Mucosa of gallbladder (tissue), 1 donor: ENCODE data around the gene DERL3. TPM values are rescaled to one million over a fixed set of nuclear protein-coding genes. Genes with fewer than 3 reads are reported as not detected.
"Not testable (repeated sequence)": the region's sequence is repeated elsewhere in the genome, so short reads cannot be mapped to it uniquely, and the experiment has no call there.

ENCODE experiments used
- DNase-seq: peaks from one replicate; pipeline ENCODE4 v3.0.0-alpha.2; 2020; ENCODE audit warnings: low spot score
- total RNA-seq: library from RNA; stranded (reverse); gene quantifications from one replicate; pipeline ENCODE4 v1.2.1, GENCODE V29; 2021
- donor health status: DM: no; HTN: no; CAD: no.

The DERL3 gene
- 6.2 TPM for total RNA-seq

DNA sequence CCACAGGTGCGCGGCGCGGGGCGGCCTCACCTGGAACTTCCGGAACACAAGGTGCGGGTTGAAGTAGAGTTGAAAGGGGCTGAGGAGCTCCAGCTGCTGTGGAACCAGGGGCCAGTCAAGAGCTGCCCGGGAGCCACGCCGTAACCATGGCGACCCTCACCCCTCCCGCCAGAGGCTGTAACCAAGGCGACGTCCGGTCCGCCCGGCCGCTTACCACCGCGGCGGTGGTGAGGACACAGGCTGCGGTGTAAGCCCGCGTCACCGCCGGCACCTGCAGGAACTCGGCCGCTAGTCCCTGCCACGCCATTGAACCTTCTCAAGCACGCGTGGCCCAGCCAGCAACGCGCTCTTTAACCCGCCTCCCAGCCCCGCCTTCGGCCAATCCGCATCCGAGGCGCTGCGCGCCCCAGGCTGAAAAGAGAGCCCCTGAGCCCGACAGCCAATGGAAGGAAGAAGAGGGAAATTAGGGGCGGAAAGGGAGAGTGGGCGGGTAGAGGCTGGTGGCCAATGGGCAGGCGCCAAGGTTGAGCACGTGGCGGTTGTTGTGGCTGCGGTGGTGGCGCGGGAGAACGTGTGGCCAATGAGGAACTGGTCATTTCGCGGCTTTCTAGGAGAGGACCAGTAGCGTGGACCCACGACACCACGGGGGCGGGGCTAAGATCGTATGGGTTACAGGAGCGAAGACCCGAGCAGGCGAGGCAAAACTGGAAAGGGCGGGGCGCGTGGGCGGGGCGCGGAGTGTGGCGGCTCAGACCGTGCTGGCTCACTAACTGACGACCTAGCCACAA is at the start of gene DERL3:
TSS of gene DERL3 (minus strand) at position 326 of the 788 bp plus-strand sequence. CDS start at position 307, 19 bp downstream.
- DNase-seq: peak; percentile 99

- no peak for DNase-seq
Measured at GRCh38 chr22:23884140-23884539, 45.3 kb upstream of the DERL3 start.

DNA sequence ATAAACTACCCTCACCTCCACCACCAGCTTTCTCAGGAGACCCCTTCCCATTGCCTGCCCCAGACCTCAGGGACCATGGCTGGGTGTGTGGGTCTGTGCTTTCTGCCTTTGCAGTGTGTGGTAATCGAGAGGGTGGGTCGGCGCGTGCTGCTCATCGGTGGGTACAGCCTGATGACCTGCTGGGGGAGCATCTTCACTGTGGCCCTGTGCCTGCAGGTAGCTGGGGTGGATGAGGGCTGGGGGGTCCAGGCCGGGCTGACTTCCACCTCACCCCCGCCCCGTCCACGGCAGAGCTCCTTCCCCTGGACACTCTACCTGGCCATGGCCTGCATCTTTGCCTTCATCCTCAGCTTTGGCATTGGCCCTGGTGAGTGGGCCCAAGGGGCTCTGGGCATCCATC is 44.9 kb upstream of the DERL3 start:
- no peak for DNase-seq

DNA sequence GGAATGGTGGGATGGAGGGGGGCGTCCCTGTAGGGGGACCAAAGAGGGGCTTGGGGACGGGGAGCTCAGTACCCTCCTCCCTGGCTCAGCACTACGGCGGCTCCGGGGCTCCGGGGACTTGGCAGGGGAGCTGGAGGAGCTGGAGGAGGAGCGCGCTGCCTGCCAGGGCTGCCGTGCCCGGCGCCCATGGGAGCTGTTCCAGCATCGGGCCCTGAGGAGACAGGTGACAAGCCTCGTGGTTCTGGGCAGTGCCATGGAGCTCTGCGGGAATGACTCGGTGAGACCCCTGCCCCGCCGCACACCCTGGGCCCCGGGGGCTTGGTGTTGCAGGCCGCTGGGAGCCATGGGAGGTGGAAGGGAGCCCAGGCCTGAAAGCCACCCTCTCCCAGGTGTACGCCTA is 43.6 kb upstream of the DERL3 start:
- no peak for DNase-seq

GRCh38 chr22:23878219-23878618 is 39.4 kb upstream of the DERL3 start:
- no peak for DNase-seq

GRCh38 chr22:23877566-23877965 is 38.8 kb upstream of the DERL3 start:
- no peak for DNase-seq

- DNase-seq: no peak
Measured at GRCh38 chr22:23875801-23876200, 37.0 kb upstream of the DERL3 start.

- DNase-seq: no peak
Measured at GRCh38 chr22:23874871-23875270, 36.1 kb upstream of the DERL3 start.

DNA sequence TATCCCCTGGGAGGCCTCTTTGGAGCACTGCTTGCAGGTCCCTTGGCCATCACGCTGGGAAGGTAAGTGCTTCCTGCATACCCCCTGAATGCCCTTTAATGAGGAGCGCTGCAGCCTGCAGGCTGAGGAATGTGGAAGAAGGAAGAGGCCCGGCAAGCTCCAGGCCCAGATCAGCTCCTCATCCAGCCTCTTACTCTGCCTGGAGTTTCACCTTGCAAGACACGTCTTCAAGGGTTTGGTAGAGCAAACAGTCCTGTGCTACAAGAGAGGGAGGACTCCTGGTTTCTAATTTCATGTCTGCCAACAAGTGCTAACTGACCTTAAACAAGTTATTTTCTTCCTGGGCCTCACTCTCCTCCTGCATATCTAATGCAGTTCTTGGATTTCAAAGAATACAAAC is 29.8 kb upstream of the DERL3 start:
- DNase-seq: no peak

- not testable (repeated sequence) for DNase-seq
Measured at GRCh38 chr22:23864499-23865154, 25.8 kb upstream of the DERL3 start.

GRCh38 chr22:23862103-23862502 is 23.3 kb upstream of the DERL3 start:
- no peak for DNase-seq

GRCh38 chr22:23860187-23860586 is 21.4 kb upstream of the DERL3 start:
- not testable (repeated sequence) for DNase-seq

DNA sequence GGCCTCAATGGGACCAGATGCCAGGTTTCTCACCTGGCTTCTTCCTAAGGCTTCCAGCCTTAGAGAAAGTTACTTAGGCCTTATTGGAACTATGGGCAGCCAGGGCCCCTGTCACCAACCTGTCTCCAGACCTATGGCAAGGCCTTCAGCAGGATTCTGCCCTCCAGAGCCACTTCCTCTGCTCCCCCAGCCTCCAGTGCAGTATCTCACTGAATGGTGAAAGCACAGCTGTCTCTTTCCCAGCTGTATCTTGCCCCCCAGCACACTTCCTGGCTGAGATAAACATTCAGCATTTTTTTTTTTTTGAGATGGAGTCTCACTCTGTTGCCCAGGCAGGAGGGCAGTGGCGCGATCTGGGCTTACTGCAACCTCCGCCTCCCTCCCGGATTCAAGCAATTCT is 20.4 kb upstream of the DERL3 start:
- no peak for DNase-seq

GRCh38 chr22:23858484-23858815 is 19.6 kb upstream of the DERL3 start:
- DNase-seq: no peak

DNA sequence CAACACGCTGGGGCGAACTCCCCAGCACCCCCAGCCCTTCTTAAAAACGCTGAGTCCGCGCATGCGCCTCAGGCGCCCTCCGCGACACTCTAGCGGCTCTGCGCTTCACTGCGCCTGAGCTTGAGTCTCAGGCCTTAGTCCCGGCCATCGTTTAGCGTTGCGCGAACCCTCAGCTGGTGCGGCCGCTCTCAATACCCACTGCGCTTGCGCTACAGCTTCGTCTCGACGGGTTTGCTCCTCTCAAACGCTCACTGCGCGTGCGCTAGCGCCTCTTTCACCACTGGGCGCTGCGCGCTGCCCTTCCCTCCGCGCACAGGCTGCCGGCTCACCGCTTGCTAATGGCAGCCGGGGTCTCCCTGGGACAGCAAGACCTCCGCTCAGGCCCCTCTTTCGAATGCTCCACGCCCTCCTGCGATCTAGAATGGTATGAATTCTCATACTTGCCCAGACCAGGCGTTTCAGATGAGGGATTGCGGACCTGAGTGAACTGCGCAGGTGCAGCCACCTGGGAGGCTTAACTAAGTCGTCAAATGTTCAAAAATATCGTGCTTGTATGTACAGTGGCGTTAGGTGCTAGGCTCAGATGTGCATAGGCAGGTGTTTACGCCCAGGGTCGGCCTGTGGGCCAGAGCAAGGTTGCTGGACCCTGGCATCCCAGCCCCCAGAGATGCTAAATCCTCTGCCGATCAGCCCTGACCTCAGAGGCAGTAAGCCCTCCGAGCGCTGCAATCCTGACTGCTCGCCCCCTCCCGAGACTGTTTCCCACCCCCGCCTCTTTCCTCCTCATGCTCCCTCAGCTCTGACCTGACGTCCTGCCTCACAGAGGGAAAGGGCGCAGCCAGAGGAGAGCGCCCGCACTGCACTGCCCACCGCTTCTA is 19.0 kb upstream of the DERL3 start, which contains the start of gene SLC2A11:
TSS of gene SLC2A11 (plus strand) at position 270 of the 878 bp plus-strand sequence. CDS start at position 395, 125 bp downstream.
- peak; percentile 98 for DNase-seq

DNA sequence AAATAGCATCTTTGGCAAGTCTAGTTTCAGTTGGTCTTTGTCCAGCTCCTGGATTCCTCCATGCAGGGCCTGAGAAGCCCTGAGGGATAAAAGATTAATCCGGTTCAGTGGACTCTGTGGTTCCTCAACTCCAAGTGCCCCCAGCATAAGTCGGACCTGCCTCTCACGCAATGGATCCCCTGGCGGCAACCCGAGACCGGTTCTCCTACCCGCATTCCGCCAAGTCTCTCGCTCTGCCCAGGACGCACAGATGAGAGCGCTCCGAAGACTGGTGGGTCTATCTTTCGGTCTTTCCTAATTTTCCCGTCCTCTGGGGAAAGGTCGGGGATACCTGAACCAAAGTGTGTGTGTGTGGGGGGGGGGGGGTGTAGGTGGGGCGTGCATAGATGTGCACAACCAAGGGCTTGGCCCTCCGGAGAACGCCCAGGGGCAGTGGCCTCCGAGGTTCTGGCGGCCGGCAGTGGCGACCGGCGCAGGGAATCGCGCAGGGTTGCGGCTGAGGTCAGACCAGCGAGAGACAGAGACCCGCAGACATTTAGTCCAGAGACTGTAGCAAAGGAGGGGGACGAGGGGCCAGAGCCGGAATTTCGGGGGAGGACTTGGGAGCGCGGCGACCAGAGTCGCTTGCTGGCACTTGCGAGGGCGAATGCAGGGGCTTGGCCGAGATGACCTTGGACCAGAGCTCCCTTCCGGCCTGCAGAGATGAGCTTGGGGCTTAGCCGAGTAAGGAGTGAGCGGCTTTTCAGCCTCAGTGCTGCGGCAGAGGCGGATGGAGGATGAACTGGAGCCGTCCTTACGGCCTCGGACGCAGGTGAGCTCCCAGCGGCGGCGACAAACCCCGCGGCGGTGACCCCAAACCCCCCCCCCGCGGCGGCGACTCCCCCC is 18.2 kb upstream of the DERL3 start:
- peak; percentile 32 for DNase-seq

GRCh38 chr22:23850136-23850611 is 11.4 kb upstream of the DERL3 start:
- peak; percentile 62 for DNase-seq

GRCh38 chr22:23849009-23850006 is 10.5 kb upstream of the DERL3 start:
- peak; percentile 86 for DNase-seq

GRCh38 chr22:23847991-23848864 is 9.4 kb upstream of the DERL3 start:
- no peak for DNase-seq
